ENCODE results near the gene DAB1. TPM values are rescaled to one million over a fixed set of nuclear protein-coding genes. Genes with fewer than 3 reads are reported as not detected.

The DAB1 gene
- total RNA-seq, 4 donors from 2014 or later = under 0.01 to 5.9 (median 0.61) TPM

DNA sequence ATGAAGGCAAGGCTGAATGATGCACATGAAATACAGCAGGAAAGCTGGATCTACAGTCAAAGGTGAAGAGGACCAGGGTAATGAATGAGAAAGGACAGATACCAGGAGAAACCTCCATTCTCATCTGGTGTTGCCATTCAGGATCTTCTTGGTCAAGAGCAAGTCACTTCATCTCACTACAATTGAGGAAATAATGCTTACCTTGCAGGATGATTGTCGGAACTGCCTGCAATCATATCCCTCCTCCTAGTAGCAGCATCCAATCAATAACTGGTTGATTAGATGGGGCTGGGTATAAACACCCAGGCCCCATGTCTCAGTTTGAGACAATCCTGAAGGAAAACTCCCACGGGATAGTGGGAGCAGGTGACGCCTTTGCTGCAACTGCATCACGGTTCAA, 263.3 kb downstream of the DAB1 start:
- Histone ChIP-seq H3K27ac (no peak overlapping the region), H3K36me3 (no peaks in the 10 kb centered on the region), H3K27me3 (peaks cover 0 to 5% of the 10 kb centered on the region in 2 donors), H3K4me3 (no peak overlapping the region), H3K4me1 (no peaks in the 10 kb centered on the region), H3K9me3 (no peaks in the 10 kb centered on the region)
- intact Hi-C loops (cut with DNase I; ENCODE audit: low total_unique reads) = no loop called here
- no peak for TF ChIP-seq POLR2A (IDR thresholded peaks at IDR 0.05)
- TF ChIP-seq, protein P1, sequence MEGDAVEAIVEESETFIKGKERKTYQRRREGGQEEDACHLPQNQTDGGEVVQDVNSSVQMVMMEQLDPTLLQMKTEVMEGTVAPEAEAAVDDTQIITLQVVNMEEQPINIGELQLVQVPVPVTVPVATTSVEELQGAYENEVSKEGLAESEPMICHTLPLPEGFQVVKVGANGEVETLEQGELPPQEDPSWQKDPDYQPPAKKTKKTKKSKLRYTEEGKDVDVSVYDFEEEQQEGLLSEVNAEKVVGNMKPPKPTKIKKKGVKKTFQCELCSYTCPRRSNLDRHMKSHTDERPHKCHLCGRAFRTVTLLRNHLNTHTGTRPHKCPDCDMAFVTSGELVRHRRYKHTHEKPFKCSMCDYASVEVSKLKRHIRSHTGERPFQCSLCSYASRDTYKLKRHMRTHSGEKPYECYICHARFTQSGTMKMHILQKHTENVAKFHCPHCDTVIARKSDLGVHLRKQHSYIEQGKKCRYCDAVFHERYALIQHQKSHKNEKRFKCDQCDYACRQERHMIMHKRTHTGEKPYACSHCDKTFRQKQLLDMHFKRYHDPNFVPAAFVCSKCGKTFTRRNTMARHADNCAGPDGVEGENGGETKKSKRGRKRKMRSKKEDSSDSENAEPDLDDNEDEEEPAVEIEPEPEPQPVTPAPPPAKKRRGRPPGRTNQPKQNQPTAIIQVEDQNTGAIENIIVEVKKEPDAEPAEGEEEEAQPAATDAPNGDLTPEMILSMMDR (IDR thresholded peaks at IDR 0.05) = no peak
- DNase-seq = no peak

DNA sequence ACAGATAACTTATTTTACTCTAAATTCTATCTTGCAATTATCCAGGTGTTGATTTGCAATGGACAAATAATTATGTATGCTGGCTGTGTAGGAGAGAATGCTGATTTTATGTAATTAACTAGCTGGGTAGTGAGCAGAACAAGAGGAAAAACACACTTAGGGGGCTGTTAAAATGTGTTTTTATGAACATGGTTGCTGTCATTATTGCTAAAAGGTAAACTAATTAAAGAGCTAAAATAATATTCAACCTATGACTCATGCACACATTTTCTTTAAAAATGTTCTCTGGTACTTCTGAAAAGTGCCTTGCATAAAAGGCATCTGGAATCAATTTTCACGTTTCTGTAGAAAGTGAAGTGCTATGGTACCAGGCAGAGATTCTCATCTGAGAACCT, 265.3 kb downstream of the DAB1 start:
- H3K4me1 ChIP-seq = no peaks in the 10 kb centered on the region
- intact Hi-C loops (cut with DNase I; ENCODE audit: low total_unique reads) = no loop called here
- H3K27ac ChIP-seq = no peak overlapping the region
- no peaks in the 10 kb centered on the region for H3K9me3 ChIP-seq
- H3K27me3 ChIP-seq = peaks cover 0 to 11% of the 10 kb centered on the region in 2 donors
- H3K4me3 ChIP-seq = no peak overlapping the region
- no peak for DNase-seq
- H3K36me3 ChIP-seq = no peaks in the 10 kb centered on the region
- TF ChIP-seq, protein P1 (IDR thresholded peaks at IDR 0.05) = no peak
- no peak for TF ChIP-seq POLR2A (IDR thresholded peaks at IDR 0.05)

- Histone ChIP-seq H3K4me1 (no peaks in the 10 kb centered on the region), H3K36me3 (no peaks in the 10 kb centered on the region), H3K4me3 (no peak overlapping the region), H3K27ac (no peak overlapping the region), H3K9me3 (no peaks in the 10 kb centered on the region), H3K27me3 (peaks cover 0 to 11% of the 10 kb centered on the region in 2 donors)
- TF ChIP-seq, protein P1 (IDR thresholded peaks at IDR 0.05) = no peak
- no peak for TF ChIP-seq POLR2A (IDR thresholded peaks at IDR 0.05)
- no peak for DNase-seq
- intact Hi-C loops (cut with DNase I; ENCODE audit: low total_unique reads) = no loop called here
These were observed 265.8 kb downstream of the DAB1 start for GRCh38 chr1:57157818-57158603.

- Histone ChIP-seq H3K36me3 (no peaks in the 10 kb centered on the region), H3K27ac (no peak overlapping the region), H3K27me3 (peaks cover 0 to 11% of the 10 kb centered on the region in 2 donors), H3K9me3 (no peaks in the 10 kb centered on the region), H3K4me1 (no peaks in the 10 kb centered on the region), H3K4me3 (no peak overlapping the region)
- DNase-seq = no peak
- intact Hi-C loops (cut with DNase I; ENCODE audit: low total_unique reads) = no loop called here
- TF ChIP-seq, protein P1 (IDR thresholded peaks at IDR 0.05) = no peak
- TF ChIP-seq POLR2A (IDR thresholded peaks at IDR 0.05) = no peak
These were observed 267.0 kb downstream of the DAB1 start for GRCh38 chr1:57156907-57157306.

GRCh38 chr1:57146100-57146499, 277.8 kb downstream of the DAB1 start:
- TF ChIP-seq, protein P1 (IDR thresholded peaks at IDR 0.05) = no peak
- TF ChIP-seq POLR2A (IDR thresholded peaks at IDR 0.05) = no peak
- H3K27ac ChIP-seq = no peak overlapping the region
- H3K9me3 ChIP-seq = no peaks in the 10 kb centered on the region
- no peaks in the 10 kb centered on the region for H3K27me3 ChIP-seq
- no peak overlapping the region for H3K4me3 ChIP-seq
- intact Hi-C loops (cut with DNase I; ENCODE audit: low total_unique reads) = no loop called here
- H3K4me1 ChIP-seq = no peaks in the 10 kb centered on the region
- no peaks in the 10 kb centered on the region for H3K36me3 ChIP-seq
- no peak for DNase-seq
